ENCODE measurements around the gene PGC. TPM values are rescaled to one million over a fixed set of nuclear protein-coding genes. Genes with fewer than 3 reads are reported as not detected.

Gene PGC
- total RNA-seq, 2 donors from 2014 or later = not detected

DNA sequence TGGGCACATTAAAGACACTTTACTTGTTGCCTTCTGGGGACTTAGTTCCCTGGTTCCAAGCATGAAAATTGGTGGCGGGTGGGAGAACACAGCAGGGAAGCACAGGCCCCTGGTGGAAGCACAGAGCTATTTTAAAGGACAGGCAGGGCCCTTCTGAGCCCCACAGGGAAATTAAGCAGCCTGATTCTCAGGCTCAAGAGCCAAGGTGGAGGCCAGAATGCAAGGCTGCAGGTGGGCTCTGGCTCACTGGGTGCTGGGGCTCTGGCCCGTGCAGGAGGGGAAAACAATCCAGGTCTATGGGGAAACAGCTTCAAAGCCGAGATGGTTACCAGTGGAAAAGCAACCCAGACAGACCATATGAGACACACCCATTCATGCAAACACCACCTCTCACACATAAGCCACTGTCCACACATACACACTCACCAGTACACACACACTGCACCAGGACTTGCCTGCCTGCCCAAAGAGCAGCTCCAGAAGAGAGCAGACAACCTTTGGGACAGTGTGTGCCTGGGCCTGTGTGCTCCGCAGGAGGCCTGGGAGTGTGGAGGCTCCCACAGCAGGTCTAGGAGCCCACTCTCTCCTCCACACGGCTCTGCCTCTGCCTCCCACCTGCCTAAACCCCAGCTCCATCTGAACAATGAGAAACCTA, 42.4 kb downstream of the PGC start:
- peak overlapping the region; percentile 83 to 87 for H3K27ac ChIP-seq
- H3K27me3 ChIP-seq = no peaks in the 10 kb centered on the region
- no peak for DNase-seq (ENCODE audit: low spot score)
- H3K36me3 ChIP-seq = no peaks in the 10 kb centered on the region
- H3K9me3 ChIP-seq = no peaks in the 10 kb centered on the region
- H3K4me3 ChIP-seq = no peak overlapping the region
- H3K4me1 ChIP-seq = peaks cover 0 to 76% of the 10 kb centered on the region in 2 donors
- TF ChIP-seq, protein P1, sequence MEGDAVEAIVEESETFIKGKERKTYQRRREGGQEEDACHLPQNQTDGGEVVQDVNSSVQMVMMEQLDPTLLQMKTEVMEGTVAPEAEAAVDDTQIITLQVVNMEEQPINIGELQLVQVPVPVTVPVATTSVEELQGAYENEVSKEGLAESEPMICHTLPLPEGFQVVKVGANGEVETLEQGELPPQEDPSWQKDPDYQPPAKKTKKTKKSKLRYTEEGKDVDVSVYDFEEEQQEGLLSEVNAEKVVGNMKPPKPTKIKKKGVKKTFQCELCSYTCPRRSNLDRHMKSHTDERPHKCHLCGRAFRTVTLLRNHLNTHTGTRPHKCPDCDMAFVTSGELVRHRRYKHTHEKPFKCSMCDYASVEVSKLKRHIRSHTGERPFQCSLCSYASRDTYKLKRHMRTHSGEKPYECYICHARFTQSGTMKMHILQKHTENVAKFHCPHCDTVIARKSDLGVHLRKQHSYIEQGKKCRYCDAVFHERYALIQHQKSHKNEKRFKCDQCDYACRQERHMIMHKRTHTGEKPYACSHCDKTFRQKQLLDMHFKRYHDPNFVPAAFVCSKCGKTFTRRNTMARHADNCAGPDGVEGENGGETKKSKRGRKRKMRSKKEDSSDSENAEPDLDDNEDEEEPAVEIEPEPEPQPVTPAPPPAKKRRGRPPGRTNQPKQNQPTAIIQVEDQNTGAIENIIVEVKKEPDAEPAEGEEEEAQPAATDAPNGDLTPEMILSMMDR (IDR thresholded peaks at IDR 0.05) = no peak

DNA sequence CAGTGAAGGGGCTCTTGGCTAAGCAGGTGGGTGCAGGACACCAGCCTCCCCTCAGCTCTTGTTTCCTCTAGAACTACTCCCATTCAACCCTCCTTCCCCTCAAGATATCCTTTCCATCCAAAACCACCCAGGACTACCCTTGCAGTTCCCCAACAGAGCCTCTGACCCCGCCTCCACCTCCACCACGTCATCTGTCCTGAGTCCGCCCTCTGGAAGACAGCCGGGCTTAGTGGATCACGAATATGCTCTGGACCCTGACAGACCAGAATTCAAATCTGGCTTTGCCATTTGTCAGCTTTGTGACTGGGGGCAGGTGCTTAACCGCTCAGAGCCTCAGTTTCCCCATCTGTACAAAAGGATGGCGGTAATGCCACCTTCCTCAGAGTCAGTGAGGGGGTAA, 43.2 kb downstream of the PGC start:
- no peak overlapping the region for H3K4me3 ChIP-seq
- DNase-seq (ENCODE audit: low spot score) = no peak
- TF ChIP-seq, protein P1 (IDR thresholded peaks at IDR 0.05) = no peak
- no peaks in the 10 kb centered on the region for H3K9me3 ChIP-seq
- H3K27me3 ChIP-seq = no peaks in the 10 kb centered on the region
- peak overlapping the region in 1 of 2 donors; percentile 83 for H3K27ac ChIP-seq
- peaks cover 0 to 78% of the 10 kb centered on the region in 2 donors for H3K4me1 ChIP-seq
- no peaks in the 10 kb centered on the region for H3K36me3 ChIP-seq

DNA sequence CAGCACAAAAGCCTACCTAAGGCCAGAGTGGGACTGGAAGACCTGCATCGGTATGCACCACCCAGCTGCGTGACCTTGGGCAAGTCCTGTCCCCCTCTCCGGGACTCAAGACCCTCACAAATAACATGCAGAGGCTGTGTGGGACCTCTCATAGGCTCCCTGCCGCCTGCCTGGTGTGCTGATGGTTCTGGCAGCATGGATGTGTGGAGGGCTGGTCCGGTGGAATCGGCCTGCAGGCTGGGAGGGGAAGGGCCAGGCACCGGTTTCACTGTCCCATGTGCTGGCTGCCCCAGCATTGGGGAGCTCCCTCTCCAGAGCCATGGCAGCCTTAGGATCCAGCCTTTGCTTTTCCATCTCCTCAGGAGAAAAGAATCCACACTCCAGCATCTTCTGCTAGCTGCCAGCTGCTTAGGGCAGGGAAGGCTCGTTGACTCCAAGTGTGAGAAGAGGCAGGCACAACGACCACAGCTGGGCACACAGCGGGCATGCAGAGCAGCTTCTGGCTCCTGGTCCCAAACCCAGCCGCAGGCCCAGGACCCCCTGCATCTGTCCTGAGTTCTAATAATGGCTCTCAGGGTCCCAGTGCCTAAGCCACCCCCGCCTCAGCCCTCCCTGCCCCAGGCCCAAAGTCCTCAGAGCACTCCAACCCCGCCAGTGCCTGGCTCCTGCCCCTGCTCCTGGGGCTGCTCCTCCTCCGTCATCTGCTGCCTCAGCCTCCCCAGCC, 44.3 kb downstream of the PGC start:
- no peaks in the 10 kb centered on the region for H3K27me3 ChIP-seq
- DNase-seq (ENCODE audit: low spot score) = no peak
- H3K9me3 ChIP-seq = no peaks in the 10 kb centered on the region
- no peak overlapping the region for H3K4me3 ChIP-seq
- TF ChIP-seq, protein P1 (IDR thresholded peaks at IDR 0.05) = no peak
- peaks cover 0 to 78% of the 10 kb centered on the region in 2 donors for H3K4me1 ChIP-seq
- no peak overlapping the region for H3K27ac ChIP-seq
- no peaks in the 10 kb centered on the region for H3K36me3 ChIP-seq

DNA sequence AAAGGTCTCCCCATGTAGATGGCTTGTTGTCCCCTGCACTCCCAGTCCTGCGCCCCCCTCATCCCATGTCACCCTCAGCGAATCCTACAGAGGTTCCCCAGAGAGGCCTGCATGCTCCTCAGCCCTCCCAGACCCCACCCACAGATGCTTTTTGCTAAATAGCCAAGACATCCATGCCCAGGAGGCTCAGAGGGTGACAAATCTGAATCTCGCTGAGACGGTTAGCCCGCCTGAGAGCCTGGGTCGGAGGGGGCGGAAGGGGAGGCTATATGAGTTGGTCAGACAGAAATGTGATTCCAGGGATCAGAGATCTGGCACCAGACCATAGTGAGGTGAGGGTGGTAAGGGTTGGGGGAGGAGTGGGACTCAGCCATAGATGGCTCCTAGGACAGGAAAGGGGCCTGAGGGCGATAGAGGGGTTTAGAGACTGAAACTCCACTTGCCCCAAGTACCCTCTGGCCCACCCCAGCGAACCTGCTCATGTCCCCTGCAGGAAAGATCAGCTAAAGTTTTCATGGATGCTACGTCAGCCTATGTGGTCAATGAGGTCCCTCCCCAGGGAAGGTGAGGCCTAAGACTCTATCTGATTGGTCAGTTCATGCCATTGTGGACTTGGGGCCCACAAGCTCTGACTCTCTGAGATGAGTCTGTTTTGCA, 45.0 kb downstream of the PGC start:
- no peak overlapping the region for H3K4me3 ChIP-seq
- no peak overlapping the region for H3K27ac ChIP-seq
- TF ChIP-seq, protein P1 (IDR thresholded peaks at IDR 0.05) = no peak
- H3K9me3 ChIP-seq = no peaks in the 10 kb centered on the region
- peaks cover 0 to 78% of the 10 kb centered on the region in 2 donors for H3K4me1 ChIP-seq
- H3K27me3 ChIP-seq = no peaks in the 10 kb centered on the region
- H3K36me3 ChIP-seq = no peaks in the 10 kb centered on the region
- no peak for DNase-seq (ENCODE audit: low spot score)

DNA sequence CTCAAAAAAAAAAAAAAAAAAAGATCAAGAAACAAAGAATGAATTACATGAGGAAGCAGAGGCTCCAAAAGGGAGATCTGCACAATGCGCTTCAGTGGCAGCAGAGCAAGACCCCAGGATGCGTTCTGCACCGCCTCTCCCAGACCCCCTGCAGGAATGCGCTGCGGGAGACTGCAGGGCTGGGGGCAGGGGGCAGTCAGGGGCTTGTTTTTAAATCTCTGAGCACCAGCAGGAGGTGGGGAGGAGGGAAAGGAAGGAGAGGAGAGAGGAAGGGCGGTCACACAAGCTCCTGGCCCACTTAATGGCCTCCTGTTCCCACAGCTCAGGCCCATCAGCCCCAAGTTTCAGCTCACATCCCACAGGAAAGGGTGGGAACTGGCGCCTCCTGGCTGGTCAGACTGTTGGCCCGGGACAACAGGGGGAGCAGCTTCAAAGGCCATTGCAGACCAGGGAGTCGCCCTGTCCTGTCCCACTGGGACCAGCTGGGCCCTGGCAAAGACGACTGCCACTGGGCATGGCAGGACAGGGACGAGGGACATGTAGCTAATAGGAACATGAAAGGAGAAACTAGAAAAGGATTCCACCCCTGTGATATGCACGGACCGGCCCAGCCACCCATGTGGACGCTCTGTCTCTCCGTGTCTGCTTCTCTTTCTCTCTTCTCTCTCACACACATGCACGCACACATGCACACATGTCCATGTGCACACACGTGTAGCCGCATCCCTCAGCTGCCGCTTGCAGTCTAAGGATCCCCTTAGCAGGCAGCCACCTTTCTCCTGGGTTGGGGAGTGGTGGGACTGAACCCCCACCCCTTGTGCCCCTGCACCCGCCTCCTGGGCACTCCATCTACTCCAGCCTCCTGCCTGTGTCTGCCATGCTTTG, 46.5 kb downstream of the PGC start:
- Histone ChIP-seq H3K4me1 (peaks cover 0 to 64% of the 10 kb centered on the region in 2 donors), H3K9me3 (no peaks in the 10 kb centered on the region), H3K4me3 (no peak overlapping the region), H3K27ac (peak overlapping the region in 1 of 2 donors; percentile 17), H3K27me3 (no peaks in the 10 kb centered on the region), H3K36me3 (no peaks in the 10 kb centered on the region)
- no peak for DNase-seq (ENCODE audit: low spot score)
- TF ChIP-seq, protein P1 (IDR thresholded peaks at IDR 0.05) = peak in 1 of 2 donors; percentile 25
